ENCODE measurements around the gene PFKP.

Gene PFKP

DNA sequence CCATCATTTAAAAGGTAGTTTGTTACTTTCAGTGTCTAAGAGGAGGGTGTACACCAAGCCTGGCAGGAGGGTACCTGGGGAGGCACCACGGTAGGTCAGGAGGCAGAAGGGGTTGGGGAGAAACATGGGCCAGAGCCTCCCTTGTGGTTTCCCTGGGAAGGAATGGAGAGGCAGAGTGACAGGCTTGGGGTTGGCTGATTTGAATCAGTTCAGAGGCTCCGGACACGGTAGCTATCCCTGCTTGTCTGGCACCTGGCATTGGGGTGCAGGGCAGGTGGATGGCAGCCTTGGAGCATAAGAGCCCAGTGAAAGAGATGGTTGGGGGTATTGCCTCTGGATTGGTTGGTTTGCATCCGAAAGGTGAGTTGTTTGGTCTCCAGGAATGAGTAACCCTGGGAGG lies 30.2 kb upstream of the PFKP start:
- TF ChIP-seq, protein P1, sequence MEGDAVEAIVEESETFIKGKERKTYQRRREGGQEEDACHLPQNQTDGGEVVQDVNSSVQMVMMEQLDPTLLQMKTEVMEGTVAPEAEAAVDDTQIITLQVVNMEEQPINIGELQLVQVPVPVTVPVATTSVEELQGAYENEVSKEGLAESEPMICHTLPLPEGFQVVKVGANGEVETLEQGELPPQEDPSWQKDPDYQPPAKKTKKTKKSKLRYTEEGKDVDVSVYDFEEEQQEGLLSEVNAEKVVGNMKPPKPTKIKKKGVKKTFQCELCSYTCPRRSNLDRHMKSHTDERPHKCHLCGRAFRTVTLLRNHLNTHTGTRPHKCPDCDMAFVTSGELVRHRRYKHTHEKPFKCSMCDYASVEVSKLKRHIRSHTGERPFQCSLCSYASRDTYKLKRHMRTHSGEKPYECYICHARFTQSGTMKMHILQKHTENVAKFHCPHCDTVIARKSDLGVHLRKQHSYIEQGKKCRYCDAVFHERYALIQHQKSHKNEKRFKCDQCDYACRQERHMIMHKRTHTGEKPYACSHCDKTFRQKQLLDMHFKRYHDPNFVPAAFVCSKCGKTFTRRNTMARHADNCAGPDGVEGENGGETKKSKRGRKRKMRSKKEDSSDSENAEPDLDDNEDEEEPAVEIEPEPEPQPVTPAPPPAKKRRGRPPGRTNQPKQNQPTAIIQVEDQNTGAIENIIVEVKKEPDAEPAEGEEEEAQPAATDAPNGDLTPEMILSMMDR (IDR thresholded peaks at IDR 0.05), result no peak
- no peak for TF ChIP-seq ZFX (IDR thresholded peaks at IDR 0.05; ENCODE audit: borderline replicate concordance)
- H3K27ac ChIP-seq, result no peak overlapping the region

DNA sequence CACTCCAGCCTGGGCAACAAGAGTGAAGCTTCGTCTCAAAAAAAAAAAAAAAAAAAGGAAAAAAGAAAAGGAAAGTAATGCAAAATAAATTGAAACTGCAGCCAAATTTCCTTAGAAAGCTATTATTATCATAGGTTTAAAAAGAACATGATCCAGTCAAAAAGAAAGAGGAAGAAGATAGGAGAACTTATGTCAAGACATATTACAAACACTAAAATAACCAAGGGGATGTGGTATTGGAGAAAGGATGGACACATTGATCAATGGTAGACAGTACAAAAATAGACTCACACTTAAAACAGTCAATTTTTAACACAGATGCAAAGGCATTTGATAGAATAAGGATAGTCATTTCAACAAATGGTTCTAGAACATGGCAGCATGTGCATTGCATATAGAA lies 27.3 kb upstream of the PFKP start:
- TF ChIP-seq, protein P1 (IDR thresholded peaks at IDR 0.05), result no peak
- TF ChIP-seq ZFX (IDR thresholded peaks at IDR 0.05; ENCODE audit: borderline replicate concordance), result no peak
- H3K27ac ChIP-seq, result no peak overlapping the region

DNA sequence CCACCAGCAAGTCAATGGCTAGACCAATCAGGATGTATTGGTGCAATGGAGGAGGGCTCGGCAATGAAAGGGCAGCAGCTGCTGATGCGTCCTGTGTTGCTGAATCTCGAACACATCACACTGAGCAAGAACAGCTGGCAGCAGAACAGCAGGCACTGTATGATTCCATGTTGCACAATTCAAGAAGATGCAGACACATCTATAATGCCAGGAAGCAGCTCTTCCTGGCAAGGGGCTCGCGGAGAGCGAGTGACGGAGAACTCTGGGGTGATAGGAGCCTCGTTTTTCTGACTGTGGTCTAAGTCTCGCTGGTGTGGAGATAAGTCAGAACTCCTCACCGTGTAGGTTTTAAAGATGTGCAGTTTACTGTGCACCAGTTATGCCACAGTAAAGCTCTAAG lies 24.8 kb upstream of the PFKP start:
- TF ChIP-seq ZFX (IDR thresholded peaks at IDR 0.05; ENCODE audit: borderline replicate concordance), result no peak
- TF ChIP-seq, protein P1 (IDR thresholded peaks at IDR 0.05), result no peak

DNA sequence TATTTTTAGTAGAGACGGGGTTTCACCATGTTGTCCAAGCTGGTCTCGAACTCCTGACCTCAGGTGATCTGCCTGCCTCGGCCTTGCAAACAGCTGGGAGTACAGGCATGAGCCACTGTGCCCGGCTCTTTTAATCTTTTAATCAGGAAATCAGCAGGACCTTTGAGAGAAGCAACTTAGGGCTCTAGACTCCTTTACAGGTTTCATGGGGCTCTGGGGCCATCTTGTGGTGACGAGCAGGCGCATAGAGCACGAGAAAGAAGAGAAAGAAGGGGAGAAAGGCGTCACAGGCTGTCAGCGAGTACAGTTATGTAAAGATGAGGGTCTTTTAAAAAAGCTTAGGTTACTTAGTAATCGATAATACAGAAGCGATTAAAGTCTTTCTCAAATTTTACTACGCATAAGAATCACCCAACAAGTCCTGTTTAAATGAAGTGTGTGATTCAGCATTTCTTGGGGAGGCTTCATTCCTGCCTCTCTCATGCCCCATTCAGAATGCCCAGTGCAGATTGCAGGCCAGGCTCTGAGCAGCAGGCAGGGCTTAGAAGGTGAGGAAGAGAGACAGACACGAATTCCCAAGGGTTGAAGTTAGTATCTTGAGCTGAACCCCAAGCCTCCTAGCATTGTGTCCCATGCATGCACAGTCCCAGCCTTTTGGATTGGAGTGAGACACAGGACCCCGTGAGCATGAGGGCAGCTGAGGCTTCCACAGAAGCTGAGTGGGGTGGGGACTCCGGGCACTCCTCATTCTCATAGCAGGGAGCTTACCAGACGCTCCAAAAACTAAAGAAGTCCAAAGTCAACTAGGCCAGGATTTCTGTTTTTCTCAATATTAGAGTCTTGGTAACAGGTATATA lies 23.6 kb upstream of the PFKP start:
- TF ChIP-seq ZFX (IDR thresholded peaks at IDR 0.05; ENCODE audit: borderline replicate concordance), result no peak
- TF ChIP-seq, protein P1 (IDR thresholded peaks at IDR 0.05), result peak; percentile 70
- no peak overlapping the region for H3K27ac ChIP-seq

More for the DNA sequence above, 24.8 kb upstream of the PFKP start:
- no peak overlapping the region for H3K27ac ChIP-seq

DNA sequence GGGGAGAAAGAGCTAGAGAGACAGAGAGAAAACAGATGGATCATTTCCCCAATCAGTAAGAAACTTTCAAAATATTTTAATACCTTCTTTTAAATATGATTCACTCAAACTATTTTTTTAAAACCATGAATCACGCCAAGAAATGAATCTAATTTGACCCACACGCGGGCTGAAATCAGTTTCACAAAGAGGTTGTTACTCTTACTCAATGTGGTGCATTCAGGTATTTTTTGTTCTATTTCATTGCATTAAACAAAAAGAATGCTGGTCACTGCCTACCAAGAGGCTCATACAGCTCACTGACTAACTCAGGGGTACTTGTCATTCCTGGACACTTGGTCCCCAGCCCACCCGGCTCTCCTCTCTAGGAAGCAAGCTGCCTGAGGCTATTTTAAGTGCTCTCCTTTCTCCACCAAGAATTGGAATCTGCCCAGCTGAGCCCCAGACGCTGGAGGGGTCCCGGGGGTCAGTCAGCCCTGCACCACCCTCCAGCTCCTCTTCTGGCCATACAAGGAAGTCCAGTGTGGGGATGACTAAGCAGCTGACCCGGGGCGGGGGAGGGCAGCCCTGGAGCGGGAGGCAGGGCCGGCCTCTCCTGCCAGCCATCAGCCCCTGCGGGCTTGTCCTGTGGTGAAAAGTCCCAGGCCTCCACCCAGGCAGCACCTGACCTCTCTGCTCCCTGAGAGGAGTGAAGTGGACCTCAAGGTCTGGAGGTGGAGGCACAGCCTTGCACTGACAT lies 21.7 kb upstream of the PFKP start:
- H3K27ac ChIP-seq, result no peak overlapping the region
- TF ChIP-seq ZFX (IDR thresholded peaks at IDR 0.05; ENCODE audit: borderline replicate concordance), result no peak
- TF ChIP-seq, protein P1 (IDR thresholded peaks at IDR 0.05), result no peak

DNA sequence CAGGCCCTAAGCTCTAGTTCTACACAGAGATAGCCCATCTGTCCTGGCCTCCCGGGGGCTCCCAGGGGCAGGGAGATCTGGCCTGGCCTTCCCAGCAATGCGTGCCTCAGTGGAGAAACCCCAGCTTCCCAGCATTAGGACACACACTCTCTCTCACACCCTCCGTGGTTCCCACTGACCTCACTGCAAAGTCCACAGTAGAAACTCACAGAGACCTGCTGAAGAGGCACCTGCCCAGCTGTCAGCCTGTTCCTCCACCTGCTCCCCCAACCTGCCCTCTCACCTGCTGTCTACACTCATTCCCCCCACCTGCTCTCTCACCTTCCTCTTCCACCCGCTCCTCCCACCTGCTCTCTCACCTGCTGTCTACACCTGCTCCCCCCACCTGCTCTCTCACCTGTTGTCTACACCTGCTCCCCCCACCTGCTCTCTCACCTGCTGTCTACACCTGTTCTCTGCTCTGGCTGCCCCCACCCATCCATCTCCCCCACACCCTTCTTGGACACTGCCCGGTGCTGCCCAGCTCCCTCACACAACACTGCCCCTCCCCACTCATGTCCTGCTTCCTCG lies 21.1 kb upstream of the PFKP start:
- TF ChIP-seq ZFX (IDR thresholded peaks at IDR 0.05; ENCODE audit: borderline replicate concordance), result no peak
- TF ChIP-seq, protein P1 (IDR thresholded peaks at IDR 0.05), result no peak
- H3K27ac ChIP-seq, result no peak overlapping the region
